GM06990 (cell line): ENCODE results near the gene ACVR1.

ENCODE experiments used
- DNase-seq: peaks from one replicate; pipeline ENCODE4 v3.0.0-alpha.2; 2011; ENCODE audit not compliant: insufficient read length; ENCODE audit errors: extremely low read depth
- H3K27me3 ChIP-seq: replicated peaks from 2 replicates; pipeline ENCODE4 v1.6.0; 2011; ENCODE audit warnings: low read length; ENCODE audit not compliant: control insufficient read depth, insufficient read depth
- H3K36me3 ChIP-seq: 2 replicates; pipeline ENCODE4 v1.5.1; 2011; ENCODE audit warnings: low read length; ENCODE audit not compliant: control insufficient read depth, insufficient read depth
- H3K4me3 ChIP-seq: replicated peaks from 2 replicates; pipeline ENCODE4 v1.5.1; 2011; ENCODE audit warnings: low read depth, mild to moderate bottlenecking, control low read depth, low read length
- CTCF ChIP-seq: IDR thresholded peaks from 2 replicates; pipeline ENCODE4 v1.5.1; 2011; ENCODE audit warnings: low read length, control low read depth, mild to moderate bottlenecking, inconsistent platforms; ENCODE audit not compliant: insufficient read depth, poor library complexity, severe bottlenecking

The ACVR1 gene

DNA sequence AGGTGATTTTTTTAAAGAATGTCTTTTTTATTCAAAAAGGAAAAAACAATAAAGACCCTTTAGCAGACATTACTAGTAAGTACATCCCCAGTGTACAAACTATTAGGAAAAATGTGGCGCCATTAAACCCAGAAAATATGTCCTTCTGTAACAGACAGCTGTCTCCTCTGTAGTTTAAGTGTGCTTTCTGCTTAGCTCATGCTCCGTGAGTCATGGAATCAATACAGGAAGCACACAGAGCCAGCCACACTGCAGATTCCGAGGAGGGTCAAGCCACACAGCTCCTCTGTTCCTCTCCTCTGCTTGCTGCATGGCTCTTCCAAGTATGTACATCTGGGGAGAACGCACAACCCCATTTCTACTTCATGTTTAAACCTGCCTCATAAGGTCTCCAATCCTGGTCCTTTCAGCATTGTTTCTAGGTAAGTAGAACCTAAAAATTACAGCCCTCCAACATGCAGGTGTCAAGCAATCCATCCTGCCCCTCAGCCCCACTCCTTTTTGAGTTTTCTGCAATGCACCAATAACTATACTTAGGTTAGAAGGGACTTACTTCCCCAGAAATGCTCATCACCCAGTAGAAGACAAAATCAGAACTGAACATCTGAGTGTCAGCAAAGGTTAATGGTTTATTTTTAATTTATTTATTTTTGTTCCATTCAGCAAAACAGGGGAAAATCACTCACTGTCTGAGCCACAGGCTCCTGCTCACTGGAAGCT is 37.5 kb downstream of the ACVR1 start:
- TF ChIP-seq CTCF: no peak
- Histone ChIP-seq H3K27me3 (peaks cover 1% of the 10 kb centered on the region; the same call in 1 of the 2 replicates), H3K4me3 (no peak overlapping the region), H3K36me3 (no peaks in the 10 kb centered on the region)
- no peak for DNase-seq

DNA sequence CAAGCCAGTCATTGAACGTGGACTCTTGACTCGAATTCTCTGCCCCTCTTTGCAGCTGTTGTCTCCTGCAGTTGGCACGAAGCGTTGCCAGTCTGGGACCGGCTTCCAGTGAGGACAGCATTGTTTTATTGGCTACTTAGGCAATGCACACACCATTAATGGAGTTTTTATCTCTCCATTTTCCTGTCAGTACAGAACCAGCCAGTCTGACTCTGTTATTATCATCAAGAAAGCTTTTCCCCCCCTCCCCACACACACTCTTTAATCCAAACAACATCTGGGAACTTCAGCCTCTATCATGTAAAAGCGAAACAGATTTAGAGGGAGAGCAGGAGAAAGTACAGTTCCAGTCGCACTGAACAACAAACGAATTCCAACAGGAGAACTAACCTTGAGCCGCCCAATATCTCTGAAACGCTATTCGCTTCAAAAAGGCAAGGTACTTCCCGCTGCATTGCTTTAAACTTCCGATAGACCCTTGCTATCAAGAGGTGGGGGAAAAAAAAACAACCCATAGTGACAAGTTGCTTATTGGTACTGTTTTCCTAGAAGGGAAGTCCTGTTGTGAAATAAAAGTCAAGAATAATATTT is 38.2 kb downstream of the ACVR1 start:
- no peaks in the 10 kb centered on the region for H3K36me3 ChIP-seq
- no peak for DNase-seq
- no peak overlapping the region for H3K4me3 ChIP-seq

DNA sequence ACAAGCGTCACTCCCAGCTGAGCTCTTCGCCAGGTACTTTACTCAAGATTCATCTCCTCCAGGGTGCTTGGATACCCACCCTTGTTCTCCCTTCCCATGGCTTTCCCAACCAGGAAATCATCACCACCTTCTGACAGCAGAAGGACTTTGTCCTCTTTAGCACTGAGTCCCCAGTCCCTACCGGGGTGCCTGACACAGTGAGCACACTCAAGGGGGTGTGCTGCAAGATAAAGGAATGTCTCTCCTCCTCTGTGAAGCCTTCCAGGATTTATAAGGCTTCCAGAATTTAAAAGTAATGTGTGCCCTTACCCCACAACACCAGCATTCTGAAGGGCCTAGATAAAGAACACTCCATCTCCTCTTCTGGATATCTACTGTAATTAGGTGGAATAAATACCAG is 39.6 kb downstream of the ACVR1 start:
- no peak overlapping the region for H3K4me3 ChIP-seq

More for the DNA sequence above, 38.2 kb downstream of the ACVR1 start:
- TF ChIP-seq CTCF: no peak
- H3K27me3 ChIP-seq: peaks cover 1% of the 10 kb centered on the region; the same call in 1 of the 2 replicates

GRCh38 chr2:157835425-157835824 is 40.7 kb downstream of the ACVR1 start:
- Histone ChIP-seq H3K4me3 (no peak overlapping the region), H3K27me3 (peaks cover 1% of the 10 kb centered on the region; the same call in 1 of the 2 replicates), H3K36me3 (no peaks in the 10 kb centered on the region)
- DNase-seq: no peak
- no peak for TF ChIP-seq CTCF

More for the DNA sequence above, 39.6 kb downstream of the ACVR1 start:
- Histone ChIP-seq H3K36me3 (no peaks in the 10 kb centered on the region), H3K27me3 (peaks cover 1% of the 10 kb centered on the region; the same call in 1 of the 2 replicates)
- no peak for DNase-seq
- no peak for TF ChIP-seq CTCF

DNA sequence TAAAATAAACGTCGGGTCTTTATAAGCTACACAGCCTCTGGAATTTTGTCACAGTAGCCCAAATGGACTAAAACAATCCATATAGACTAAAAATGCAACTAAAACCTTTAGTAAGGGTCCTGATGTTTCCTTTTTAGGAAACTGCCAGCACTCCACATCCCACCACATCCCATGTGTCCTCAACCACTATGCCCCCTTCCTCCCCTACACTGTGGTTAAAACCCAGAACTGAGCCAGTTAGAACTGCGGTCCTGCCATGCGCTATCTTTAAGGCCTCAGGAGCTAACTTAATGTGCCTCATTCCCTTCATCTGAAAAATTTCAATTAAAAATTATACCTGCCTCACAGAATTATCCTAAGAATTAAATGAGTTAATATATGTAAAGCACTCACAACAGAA is 41.1 kb downstream of the ACVR1 start:
- Histone ChIP-seq H3K4me3 (no peak overlapping the region), H3K27me3 (peaks cover 1% of the 10 kb centered on the region; the same call in 1 of the 2 replicates), H3K36me3 (no peaks in the 10 kb centered on the region)
- TF ChIP-seq CTCF: no peak
- DNase-seq: no peak
